ENCODE data around the gene SMARCA4. TPM values are rescaled to one million over a fixed set of nuclear protein-coding genes. Genes with fewer than 3 reads are reported as not detected.

The SMARCA4 gene
- 108 and 154 TPM in 2 replicates for total RNA-seq (2014; rRNA removed; shearing (Covaris generic))

- peak; percentile 91 for DNase-seq (ENCODE audit: low spot score)
These were observed at the start of gene SMARCA4 for GRCh38 chr19:10960314-10961072. Gene SMARCA4, plus strand, starts transcription at chr19:10961030. Its CDS starts 23,122 bp downstream, at chr19:10984152.

DNA sequence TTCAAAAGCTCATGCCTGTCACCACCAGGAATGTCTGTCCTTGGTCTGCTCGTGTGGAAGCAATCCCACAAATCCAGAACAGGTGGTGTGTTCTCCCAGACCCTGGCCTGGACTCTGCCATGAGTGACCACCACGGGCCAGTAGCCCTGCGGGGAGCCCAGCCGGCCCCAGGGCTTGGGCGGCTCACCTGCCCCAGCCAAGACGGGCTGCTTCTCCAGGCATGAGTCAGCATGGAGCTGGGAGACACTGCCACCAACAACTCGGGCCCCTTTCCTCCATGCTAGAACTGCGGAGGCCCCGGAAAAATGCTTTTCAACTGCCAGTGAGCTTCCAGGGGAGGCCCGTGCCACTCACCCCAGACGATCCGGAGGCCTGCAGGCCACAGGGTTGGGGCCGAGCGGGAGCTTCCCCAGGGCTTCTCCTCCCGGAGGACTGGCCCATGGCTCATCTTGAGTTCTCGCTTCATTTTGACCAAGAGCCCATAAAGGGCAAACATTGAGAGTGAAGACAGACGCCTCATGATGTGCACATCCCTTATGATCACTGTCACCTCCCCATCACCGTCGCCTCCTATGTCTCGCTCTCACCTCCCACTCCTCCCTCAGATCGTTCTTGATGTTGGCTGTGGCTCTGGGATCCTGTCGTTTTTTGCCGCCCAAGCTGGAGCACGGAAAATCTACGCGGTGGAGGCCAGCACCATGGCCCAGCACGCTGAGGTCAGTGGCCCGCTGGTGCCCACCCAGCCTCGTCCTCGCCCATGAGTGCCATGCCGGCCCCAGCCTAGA is 49.1 kb upstream of the SMARCA4 start:
- DNase-seq (ENCODE audit: low spot score), result no peak

DNA sequence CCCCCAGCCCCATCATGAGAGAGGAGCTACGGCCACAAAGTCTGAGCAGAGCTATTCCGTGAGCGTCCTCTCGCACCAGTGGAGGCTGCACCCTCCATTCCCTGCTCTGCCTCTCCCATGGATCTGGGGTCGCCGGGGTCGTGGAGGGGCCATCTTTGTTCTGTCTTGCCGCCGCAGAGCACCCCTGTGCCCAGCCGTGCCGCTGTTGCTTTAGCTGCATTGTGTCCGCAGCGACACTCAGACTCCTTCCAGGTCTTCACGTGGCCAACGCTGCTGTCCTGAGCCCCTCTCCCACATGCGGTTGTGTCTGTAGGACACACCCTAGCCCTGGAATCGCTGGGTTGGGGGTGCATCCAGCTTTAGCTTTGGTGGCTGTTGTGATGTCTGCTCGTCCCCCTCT is 48.2 kb upstream of the SMARCA4 start:
- no peak for DNase-seq (ENCODE audit: low spot score)

GRCh38 chr19:10913716-10914340 is 47.0 kb upstream of the SMARCA4 start:
- no peak for DNase-seq (ENCODE audit: low spot score)

DNA sequence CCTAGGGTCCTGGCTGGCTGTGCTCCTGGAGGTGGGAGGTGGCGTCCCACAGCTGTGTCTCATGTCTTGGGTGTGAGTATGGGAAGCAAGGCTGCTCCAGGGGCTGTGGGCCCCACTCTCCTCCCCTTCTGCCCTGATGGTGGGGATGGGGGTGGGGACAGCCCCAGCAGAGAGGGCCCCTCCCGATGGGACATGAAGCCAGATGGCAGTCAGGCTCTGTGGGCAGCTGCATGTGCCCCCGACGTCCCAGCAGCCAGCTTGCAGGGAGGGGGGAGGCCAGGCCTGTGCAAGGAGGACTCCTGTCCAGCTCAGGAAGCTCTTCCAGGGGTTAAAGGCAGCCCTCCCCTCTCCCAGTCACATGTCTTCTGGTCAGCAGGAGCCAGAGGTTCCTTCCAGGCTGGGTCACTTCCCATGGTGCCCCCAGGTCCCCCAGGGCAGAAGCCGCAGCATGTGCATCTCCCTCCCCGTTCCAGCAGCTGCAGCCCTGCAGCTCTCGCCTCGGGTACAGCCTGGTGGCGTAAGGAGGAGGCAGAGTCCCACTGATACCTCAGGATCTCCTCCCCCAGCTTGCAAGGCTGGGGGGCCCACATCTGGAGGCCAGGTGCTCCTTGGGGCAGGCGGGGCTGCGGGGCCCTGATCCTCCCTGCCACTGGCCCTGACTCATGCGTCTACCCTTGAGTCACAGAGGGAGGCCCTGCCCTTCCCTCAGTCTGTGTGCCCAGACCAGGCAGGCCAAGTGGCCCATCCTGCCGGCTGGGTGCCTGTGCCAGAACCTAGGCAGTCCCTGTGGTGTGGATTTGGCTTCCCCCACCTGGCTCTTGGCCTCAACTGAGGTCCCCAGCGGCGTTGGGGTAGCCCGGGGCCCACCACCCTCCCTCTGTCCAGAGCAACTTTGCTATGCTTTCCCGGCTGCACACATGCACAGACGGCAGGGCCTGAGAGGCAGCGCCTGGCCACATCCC is 45.4 kb upstream of the SMARCA4 start:
- no peak for DNase-seq (ENCODE audit: low spot score)

DNA sequence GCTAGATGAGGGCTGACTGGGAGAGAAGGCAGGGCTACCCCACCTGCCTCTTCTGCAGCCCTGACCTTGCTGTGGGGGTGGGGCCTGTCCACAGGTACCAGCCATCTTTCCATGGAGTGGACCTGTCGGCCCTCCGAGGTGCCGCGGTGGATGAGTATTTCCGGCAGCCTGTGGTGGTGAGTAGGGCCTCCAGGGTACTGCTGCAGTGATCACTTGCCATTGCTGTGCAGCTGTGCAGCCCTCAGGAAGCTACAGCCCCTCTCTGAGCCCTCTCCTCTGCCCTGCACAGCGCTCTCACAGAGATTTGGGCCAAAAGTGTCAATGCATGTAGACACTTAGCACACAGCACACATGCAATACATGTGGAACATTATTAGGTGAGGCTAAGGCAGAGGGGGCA is 44.2 kb upstream of the SMARCA4 start:
- no peak for DNase-seq (ENCODE audit: low spot score)

GRCh38 chr19:10918359-10918758 is 42.5 kb upstream of the SMARCA4 start:
- DNase-seq (ENCODE audit: low spot score), result no peak

GRCh38 chr19:10919352-10920287 is 41.2 kb upstream of the SMARCA4 start:
- no peak for DNase-seq (ENCODE audit: low spot score)

- no peak for DNase-seq (ENCODE audit: low spot score)
These were observed 40.6 kb upstream of the SMARCA4 start for GRCh38 chr19:10920288-10920655.

DNA sequence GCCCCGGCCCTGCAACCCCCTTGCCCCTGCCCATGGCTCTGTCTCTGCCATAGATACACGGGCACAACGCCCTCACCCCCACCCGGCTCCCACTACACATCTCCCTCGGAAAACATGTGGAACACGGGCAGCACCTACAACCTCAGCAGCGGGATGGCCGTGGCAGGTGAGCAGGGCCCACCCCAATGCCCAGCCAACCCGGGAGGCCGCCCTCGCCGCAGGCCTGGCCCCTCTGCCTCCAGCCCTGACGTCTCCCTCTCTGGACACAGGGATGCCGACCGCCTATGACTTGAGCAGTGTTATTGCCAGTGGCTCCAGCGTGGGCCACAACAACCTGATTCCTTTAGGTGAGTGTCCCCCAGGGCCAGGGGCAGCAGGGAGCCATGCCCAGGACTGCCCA is 40.0 kb upstream of the SMARCA4 start:
- no peak for DNase-seq (ENCODE audit: low spot score)

GRCh38 chr19:10921199-10921909 is 39.5 kb upstream of the SMARCA4 start:
- DNase-seq (ENCODE audit: low spot score), result no peak

DNA sequence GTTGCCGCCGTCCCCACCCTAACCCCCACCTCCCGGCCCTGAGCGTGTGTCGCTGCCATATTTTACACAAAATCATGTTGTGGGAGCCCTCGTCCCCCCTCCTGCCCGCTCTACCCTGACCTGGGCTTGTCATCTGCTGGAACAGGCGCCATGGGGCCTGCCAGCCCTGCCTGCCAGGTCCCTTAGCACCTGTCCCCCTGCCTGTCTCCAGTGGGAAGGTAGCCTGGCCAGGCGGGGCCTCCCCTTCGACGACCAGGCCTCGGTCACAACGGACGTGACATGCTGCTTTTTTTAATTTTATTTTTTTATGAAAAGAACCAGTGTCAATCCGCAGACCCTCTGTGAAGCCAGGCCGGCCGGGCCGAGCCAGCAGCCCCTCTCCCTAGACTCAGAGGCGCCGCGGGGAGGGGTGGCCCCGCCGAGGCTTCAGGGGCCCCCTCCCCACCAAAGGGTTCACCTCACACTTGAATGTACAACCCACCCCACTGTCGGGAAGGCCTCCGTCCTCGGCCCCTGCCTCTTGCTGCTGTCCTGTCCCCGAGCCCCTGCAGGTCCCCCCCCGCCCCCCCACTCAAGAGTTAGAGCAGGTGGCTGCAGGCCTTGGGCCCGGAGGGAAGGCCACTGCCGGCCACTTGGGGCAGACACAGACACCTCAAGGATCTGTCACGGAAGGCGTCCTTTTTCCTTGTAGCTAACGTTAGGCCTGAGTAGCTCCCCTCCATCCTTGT is 38.8 kb upstream of the SMARCA4 start:
- DNase-seq (ENCODE audit: low spot score), result no peak

DNA sequence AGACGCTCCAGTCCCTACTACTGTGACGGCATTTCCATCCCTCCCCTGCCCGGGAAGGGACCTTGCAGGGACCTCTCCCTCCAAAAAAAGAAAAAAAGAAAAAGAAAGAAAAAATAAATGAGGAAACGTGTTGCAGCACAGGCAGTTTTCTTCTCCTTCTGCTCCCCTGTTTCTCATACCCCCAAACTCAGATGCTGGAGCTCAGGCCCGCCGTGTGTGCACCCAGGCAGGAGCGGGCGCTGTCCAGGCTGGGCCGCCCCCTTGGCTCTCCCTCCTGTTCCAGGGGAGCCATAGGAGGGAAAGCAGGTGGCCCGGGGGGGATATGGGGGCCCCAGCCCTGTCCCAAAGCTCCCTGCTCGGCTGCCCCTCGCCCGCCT is 38.2 kb upstream of the SMARCA4 start:
- no peak for DNase-seq (ENCODE audit: low spot score)

- DNase-seq (ENCODE audit: low spot score), result no peak
These were observed 37.3 kb upstream of the SMARCA4 start for GRCh38 chr19:10923260-10924112.

DNA sequence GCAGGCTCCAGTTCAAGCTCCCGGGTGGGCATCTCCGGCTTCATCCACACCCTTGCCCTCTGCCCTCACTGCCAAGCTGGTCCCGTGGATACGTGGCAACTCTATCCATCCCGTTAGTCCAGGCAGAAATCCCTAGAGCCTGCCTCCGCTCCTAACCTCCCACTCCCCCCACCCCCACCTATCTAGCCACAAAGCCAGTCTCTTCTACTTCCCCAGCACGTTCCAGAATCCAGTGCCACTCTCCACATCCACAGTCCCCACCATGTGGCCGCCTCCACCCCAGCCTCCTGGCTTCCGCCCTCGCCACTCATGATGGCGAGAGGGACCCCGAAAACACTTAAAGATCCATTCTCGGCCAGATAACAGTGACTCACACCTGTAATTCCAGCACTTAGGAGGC is 36.2 kb upstream of the SMARCA4 start:
- DNase-seq (ENCODE audit: low spot score), result no peak

DNA sequence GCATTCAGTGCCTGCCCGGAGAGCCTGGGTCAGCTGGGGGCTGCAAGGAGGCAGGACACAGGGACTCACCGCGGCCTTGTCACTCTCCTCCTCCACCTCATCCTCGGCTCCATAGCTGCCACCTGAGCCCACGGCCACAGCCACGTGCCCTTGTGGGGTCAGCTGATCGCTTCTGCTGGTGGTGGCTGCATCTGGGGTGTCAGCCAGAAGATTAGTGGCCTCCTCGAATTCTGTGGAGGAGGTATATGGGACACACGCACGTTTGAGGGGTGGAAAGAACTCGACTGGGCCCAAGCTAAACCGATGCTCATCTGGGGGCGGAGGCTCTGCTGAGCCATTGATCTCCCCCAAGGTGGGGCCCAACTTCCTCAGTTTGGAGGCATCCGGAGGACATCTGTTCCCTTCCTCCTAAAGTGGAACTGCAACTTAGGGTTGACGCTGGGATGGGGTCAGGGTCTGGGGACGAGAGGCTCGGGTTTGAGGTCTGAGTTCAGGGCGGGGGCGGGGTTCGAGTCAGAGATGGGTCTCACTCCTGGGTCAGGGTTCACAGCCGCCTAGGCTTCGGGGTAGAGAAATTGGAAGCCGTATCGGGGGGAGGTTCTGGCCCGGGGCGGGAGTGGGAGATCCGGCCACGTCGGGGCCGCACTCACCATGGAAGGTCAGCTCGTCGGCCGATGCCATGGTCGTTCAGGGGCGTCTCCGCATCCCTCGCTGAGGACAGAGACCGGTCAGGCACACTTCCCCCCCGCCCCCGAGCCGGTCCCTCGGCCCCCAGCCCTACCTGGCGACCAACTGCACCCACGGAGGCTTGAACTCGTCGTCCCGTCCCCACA is 32.9 kb upstream of the SMARCA4 start:
- DNase-seq (ENCODE audit: low spot score), result no peak
